ENCODE results near the gene ZKSCAN5.

Gene ZKSCAN5

DNA sequence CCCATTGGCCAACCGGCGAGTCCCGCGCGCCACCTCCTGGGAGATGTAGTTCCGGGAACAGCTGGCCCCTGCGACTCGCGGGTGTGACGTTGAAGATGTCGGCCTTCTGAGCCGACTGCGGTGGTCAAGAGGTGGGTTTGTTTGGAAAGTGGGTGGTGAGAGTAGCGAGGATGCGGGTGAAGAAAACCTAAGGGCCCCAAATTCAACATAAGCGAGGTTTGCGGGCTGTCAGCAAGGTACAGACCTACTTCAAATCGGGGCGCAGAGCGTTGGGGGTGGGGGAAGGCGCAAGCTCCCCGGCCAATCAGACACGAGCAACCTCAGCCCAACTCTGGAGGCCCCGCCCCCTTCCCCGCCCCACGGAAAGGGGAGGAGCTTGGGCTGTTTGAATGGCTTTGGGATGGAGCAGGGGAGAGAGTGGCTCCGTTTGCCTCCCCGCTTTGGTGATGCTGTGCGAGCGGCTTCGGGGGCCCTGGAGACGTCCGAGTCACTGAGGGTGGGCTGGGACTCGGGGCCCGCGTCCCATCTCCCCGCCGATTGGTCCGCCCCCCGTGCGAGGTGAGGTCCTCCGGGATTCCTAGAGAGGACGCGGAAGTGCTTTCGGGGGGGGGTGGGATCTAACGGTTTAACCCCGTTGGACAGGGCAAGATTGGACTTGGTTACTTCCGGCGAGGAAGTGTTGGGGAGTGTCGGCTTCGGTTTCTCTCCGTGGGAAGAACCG, at the start of gene ZKSCAN5:
ZKSCAN5 (plus strand) TSS at position 60 of the 721 bp plus-strand sequence. CDS start 1,383 bp downstream, outside the sequence.
- peak; percentile 97 for DNase-seq

DNA sequence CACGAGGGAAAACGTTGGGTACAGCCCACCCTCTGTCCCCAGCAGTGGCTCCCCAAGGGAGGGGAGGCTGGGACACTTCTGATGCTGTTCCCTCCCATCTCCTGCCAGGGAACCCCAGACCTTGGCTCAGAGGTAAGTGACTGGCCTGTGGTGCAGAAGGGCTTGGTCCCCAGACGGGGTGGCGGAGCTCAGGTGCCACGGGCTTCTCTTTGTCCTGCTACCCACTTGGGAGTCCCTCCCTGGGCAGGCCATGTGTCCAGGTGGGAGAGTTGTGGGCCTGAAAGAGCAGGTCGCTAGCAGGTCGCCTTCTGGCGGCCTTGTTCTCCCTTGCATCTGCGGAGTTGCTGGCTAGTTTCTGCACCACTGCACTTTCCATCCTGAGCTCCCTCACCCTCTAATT, 48.6 kb upstream of the ZKSCAN5 start:
- no peak for DNase-seq

- no peak for DNase-seq
Measured at GRCh38 chr7:99456288-99456687, 48.2 kb upstream of the ZKSCAN5 start.

DNA sequence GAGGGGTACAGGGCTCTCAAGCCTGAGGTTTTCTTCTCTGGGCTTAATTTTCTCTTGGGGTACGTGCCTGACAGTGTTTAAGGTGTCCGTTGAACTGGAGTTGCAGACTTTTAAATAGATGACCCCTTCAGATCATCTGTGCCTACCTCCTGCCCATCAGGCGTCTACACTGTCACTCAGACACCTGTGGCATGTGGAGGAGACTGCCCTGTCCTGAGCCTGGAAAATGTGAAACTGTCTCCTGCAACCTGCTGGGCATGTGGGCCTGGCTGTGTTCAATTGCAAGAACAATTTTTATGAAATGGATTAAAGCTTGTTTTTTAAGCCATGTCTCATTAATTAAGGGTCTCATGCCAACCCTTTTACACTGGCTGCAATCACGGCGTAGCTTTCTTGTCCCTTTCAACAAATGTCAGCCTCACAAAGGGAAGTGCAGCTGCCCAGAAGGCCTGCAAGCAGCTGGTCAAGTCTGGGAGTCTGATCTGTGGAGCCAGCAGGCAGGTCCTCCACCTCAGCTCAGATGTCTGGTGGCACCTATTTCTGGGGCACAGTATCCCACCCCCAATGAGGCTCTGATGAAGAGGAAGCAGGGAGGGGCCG, 47.3 kb upstream of the ZKSCAN5 start:
- DNase-seq = no peak

- DNase-seq = no peak
Measured at GRCh38 chr7:99457650-99458493, 46.6 kb upstream of the ZKSCAN5 start.

DNA sequence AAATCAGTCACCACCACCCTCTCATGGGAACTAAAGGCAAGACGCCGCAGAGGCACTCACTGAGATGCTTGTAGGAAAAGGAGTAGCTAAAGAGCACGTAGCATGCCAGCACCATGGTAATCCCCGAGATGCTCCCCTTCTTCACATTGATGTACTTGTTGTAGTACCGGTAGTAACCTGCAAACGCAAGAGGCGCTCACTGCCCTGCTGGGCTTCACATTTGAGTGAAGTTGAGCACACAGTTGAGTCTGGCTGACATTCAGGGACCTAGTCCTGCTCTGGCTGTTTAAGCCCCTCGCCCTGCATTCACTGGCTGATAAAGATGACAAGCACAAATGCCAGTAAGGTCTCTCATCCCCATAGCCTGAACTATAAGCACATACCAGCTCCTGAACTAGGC, 45.4 kb upstream of the ZKSCAN5 start:
- no peak for DNase-seq

DNA sequence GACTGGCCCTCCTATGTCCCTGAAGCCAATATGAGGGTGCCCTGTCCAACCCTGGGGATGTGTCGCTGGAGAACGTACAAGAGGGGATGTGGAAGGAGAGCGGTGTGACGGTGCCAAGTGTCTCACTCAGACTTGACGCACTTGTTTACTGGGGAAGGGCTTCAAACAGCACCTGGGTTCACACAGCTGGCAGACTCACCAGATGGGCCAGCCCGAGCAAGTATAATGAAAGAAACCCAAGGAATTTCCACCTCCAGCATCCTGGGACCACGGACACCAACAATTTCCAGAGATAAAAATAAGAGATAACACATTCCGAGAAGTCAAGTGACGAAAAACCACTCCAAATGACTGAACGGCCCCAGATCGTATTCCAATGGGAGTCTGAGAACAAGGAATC, 43.8 kb upstream of the ZKSCAN5 start:
- DNase-seq = no peak

DNA sequence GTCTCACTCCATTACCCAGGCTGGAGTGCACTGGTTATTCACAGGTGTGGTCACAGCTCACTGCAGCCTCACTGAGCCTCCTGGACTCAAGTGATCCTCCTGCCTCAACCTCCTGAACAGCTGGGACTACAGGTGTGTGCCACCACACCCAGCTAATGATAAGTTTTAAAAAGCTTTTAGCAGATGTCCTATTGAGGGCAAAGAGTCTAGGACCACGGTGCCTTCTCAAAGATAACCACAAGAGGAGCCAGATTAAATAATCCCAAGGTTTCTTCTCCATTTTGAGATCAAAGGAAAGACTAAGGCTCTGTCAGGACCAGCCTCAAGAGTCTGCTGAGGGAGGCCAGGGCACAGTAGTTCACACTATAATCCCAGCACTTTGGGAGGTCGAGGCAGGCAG, 43.2 kb upstream of the ZKSCAN5 start:
- DNase-seq = no peak

GRCh38 chr7:99465421-99465768, 39.1 kb upstream of the ZKSCAN5 start:
- DNase-seq = no peak

DNA sequence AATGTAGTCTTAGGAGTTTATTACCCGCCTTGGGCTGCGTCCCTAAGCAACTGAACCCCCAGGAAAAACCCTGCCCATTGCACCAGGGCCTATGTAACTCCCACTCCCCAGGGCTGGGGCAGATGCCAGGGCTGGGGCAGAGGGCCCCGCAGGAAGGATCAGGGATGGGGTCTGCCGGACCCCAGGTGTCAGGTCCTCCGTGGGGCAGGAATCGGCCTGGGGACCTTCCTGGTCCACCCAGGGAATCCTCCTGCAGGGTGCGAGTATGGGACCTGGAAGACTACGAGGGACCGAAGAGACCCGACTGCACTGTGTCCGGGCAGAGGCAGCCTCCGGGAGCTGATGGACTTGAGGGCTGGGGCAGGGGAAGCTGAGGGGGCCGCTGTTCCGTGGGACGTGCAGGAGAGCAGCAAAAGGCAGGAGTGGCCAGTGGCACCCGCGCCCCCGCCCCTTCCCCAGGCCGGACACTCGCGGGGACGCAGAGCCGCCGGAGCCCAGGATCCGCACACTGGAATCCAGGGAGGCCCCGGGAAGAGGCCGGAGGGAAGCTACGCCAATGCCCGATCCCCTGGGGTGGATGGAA, 36.0 kb upstream of the ZKSCAN5 start:
- DNase-seq = no peak

- no peak for DNase-seq
Measured at GRCh38 chr7:99469381-99470065, 34.9 kb upstream of the ZKSCAN5 start.

- peak; percentile 98 for DNase-seq
Measured at GRCh38 chr7:99472561-99473314, 31.7 kb upstream of the ZKSCAN5 start, which contains the start of gene ZNF789. ZNF789 (plus strand) TSS chr7:99472890; CDS start chr7:99476457, 3,567 bp downstream.

GRCh38 chr7:99473315-99473596, 31.2 kb upstream of the ZKSCAN5 start:
- no peak for DNase-seq

GRCh38 chr7:99476107-99476506, 28.4 kb upstream of the ZKSCAN5 start:
- no peak for DNase-seq

GRCh38 chr7:99478464-99479440, 25.7 kb upstream of the ZKSCAN5 start:
- DNase-seq = no peak

DNA sequence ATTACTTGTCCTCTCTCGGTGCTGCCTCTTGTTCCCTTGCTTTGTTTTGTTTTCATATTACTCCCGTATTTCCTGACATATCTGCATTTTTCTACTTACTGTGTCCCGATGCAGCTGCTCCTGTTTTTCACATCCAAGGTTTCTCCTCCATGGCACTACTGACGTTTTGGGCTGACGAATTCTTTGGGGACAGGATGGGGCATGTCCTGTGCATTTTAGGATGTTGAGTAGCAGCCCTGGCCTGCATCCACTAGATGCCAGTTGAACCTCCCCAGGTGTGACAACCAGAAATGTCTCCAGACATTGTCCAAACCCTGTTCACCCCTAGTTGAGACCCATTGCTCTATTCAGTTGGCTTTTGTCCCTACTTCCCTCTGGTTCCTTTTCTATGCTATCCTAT, 19.4 kb upstream of the ZKSCAN5 start:
- no peak for DNase-seq

DNA sequence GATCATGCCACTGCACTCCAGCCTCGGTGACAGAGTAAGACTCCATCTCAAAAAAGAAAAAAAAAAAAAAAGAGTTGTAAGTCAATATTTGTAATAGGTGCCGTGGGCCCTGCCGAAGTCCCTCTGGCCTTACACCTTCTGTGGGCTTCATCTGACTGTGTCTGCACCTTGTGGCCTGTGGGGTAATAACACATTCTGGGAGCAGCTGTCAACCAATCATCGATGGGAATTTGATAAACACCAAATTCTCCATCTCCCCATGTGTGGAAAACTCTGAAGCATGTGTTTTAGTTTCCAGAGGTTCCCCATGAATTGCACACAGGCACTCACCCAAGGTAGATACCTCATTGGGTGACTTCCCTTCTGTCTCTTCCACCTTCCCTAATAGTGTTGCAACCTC, 15.2 kb upstream of the ZKSCAN5 start:
- no peak for DNase-seq

DNA sequence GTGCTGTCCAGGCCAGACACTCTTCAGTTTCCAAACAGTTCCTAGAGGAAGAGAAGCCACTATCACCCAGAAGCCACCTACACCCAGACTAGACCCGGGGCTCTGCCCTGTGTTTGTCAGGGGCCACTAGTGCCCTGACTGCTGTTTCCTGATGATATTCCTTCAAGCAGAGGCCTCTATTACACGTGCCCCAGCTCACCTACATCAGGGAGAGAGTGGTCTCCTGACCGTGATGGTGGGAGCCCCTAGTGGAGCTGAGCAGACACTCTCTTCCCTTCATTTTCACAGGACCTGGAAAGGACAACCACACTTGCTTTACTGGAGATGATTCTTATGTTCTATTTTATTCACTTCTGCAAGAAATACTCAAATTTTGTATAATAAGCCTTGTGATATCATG, 13.6 kb upstream of the ZKSCAN5 start:
- DNase-seq = no peak

GRCh38 chr7:99493823-99494222, 10.6 kb upstream of the ZKSCAN5 start:
- DNase-seq = no peak

- no peak for DNase-seq
Measured at GRCh38 chr7:99497766-99498545, 6.5 kb upstream of the ZKSCAN5 start.
